T-helper 1 cell treated with Interleukin-12 subunit alpha and Interleukin-12 subunit beta and Interleukin-4 antibody, amounts not matched to agents 30 ng/mL and 1 ng/mL, for 36 hours (primary cell): Measurements from ENCODE around the gene ACP4. TPM values are rescaled to one million over a fixed set of nuclear protein-coding genes. Genes with fewer than 3 reads are reported as not detected.

Experiments
- intact Hi-C: fragments of 100-400 bp; cut with micrococcal nuclease; formaldehyde crosslinking; loops from one replicate; pipeline ENCODE4 v1.15.1; 2024
- total RNA-seq: library from RNA; stranded (reverse); gene quantifications from 2 replicates; pipeline ENCODE4 v1.2.3, GENCODE V29; 2022

ACP4 gene
- total RNA-seq, 1 donor from 2014 or later: not detected

- intact Hi-C loops: no loop called here
Measured at GRCh38 chr19:50820549-50821247, 30.5 kb downstream of the ACP4 start.

- intact Hi-C loops: no loop called here
Measured at GRCh38 chr19:50821248-50821612, 31.0 kb downstream of the ACP4 start.

- intact Hi-C loops: no loop called here
Measured at GRCh38 chr19:50821622-50822021, 31.4 kb downstream of the ACP4 start.

GRCh38 chr19:50822661-50823208 lies 32.5 kb downstream of the ACP4 start:
- intact Hi-C loops: no loop called here

- intact Hi-C loops: no loop called here
Measured at GRCh38 chr19:50823389-50824042, 33.3 kb downstream of the ACP4 start, which contains the start of gene KLK1. Gene KLK1 (minus strand): TSS chr19:50823787. CDS start chr19:50823748, 39 bp downstream.

GRCh38 chr19:50826492-50827240 lies 36.5 kb downstream of the ACP4 start:
- intact Hi-C loops: no loop called here

- intact Hi-C loops: no loop called here
Measured at GRCh38 chr19:50827476-50827875, 37.3 kb downstream of the ACP4 start.

GRCh38 chr19:50829801-50830200 lies 39.6 kb downstream of the ACP4 start:
- intact Hi-C loops: no loop called here

- intact Hi-C loops: no loop called here
Measured at GRCh38 chr19:50830266-50831025, 40.2 kb downstream of the ACP4 start.

- intact Hi-C loops: no loop called here
Measured at GRCh38 chr19:50831026-50831396, 40.8 kb downstream of the ACP4 start.

- intact Hi-C loops: no loop called here
Measured at GRCh38 chr19:50832666-50833065, 42.5 kb downstream of the ACP4 start.

- intact Hi-C loops: no loop called here
Measured at GRCh38 chr19:50833117-50833801, 43.0 kb downstream of the ACP4 start, which contains the start of gene KLK15. Gene KLK15 (minus strand): TSS chr19:50833574. CDS start chr19:50831492, 2,082 bp downstream.

- intact Hi-C loops: no loop called here
Measured at GRCh38 chr19:50833802-50834167, 43.6 kb downstream of the ACP4 start.

GRCh38 chr19:50835103-50835784 lies 45.0 kb downstream of the ACP4 start:
- intact Hi-C loops: loop anchor here (1.0 to 5.0 kb wide), 2 partner anchors 30 to 87 kb away; no protein-coding TSS in a partner anchor

- intact Hi-C loops: loop anchor here (1.0 to 5.0 kb wide), 3 partner anchors 18 to 86 kb away; no protein-coding TSS in a partner anchor
Measured at GRCh38 chr19:50835785-50836542, 45.7 kb downstream of the ACP4 start.

GRCh38 chr19:50836543-50837195 lies 46.5 kb downstream of the ACP4 start:
- intact Hi-C loops: loop anchor here (1.0 to 5.0 kb wide), 2 partner anchors 18 to 86 kb away; no protein-coding TSS in a partner anchor

GRCh38 chr19:50837300-50837699 lies 47.1 kb downstream of the ACP4 start:
- intact Hi-C loops: loop anchor here (5.0 kb wide), 1 partner anchor 85 kb away; no protein-coding TSS in a partner anchor

GRCh38 chr19:50838239-50838638 lies 48.0 kb downstream of the ACP4 start:
- intact Hi-C loops: loop anchor here (5.0 kb wide), 1 partner anchor 84 kb away; no protein-coding TSS in a partner anchor
